CD4-positive, alpha-beta T cell treated with Interferon gamma for 1 hour (primary cell): ENCODE results near the gene ENO1.

Experiments
- DNase-seq: peaks from one replicate; pipeline ENCODE4 v3.0.0-alpha.2; 2020

ENO1 gene

DNA sequence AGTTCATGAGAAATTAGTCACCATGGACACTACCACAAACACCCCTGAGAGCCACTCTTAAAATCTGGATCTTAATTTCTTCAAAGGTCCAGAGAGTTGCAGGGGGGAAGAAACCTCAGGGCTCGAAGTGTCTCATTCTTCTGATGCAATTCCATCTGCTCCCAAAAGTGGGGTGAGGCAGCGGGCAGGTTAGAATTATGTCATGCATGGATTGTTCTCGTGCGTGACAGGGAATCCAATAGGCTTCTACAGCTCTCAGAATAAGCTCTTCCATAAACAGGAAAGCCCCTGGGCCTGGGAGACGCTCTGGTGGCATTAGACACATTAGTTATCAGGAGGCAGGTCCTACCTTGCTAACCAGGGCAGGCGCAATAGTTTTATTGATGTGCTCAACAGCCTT lies 8.4 kb downstream of the ENO1 start:
- no peak for DNase-seq

DNA sequence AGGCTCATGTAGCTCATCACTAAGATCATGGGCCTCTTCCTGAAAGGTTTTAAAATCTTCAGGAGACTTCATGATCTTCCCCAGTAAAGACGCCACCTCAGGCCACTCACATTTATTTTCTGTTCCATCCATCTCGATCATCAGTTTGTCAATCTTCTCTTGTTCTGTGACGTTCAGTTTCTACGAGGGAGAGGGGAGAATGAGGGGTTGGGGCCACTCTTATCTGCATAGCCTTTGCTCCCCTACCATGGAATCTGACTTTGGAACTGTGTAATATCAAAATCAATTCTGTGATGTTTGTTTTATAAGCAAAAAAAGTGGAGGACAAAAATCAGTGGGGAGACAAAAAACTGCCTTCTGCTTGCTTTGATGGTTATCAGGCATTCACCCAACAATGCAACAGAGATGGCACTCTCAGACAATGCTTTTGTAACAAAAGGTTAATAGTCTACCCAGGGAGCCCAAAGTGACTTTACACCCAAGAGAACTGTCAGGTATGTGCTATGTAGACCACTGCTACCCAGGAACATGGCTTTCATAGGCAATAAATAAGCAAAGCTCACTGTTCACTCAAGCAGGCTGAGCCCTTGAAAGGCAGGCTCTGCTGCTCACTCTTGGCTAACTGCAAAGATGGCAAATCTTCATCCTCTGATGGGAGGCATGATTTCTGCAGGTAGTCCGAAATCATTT lies 10.5 kb downstream of the ENO1 start:
- DNase-seq, result no peak

DNA sequence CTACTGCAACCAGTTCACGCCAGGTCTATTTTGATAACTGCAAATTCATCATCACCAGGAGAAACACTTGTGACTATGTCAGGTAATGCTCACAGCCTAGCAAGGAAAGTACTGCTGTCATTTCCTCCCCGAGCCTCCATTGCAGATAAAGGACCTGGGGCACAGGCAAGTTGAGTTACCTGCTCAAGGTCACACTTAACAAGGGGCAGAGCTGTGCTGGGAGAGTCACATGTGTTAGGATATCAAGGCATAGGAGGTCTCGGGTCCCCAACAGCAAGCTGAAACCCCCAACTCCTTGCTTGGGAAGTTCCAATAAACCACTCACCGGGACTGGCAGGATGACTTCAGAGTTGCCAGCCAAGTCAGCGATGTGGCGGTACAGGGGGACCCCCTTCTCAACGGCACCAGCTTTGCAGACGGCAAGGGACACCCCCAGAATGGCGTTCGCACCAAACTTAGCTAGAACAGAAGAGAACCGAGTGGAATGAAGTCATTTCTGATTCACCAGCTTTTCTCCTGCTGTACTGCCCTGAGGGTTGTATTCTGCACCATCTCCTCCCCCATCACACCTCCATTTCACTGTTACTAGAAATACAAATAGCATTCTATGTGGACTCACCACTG lies 11.6 kb downstream of the ENO1 start:
- no peak for DNase-seq

DNA sequence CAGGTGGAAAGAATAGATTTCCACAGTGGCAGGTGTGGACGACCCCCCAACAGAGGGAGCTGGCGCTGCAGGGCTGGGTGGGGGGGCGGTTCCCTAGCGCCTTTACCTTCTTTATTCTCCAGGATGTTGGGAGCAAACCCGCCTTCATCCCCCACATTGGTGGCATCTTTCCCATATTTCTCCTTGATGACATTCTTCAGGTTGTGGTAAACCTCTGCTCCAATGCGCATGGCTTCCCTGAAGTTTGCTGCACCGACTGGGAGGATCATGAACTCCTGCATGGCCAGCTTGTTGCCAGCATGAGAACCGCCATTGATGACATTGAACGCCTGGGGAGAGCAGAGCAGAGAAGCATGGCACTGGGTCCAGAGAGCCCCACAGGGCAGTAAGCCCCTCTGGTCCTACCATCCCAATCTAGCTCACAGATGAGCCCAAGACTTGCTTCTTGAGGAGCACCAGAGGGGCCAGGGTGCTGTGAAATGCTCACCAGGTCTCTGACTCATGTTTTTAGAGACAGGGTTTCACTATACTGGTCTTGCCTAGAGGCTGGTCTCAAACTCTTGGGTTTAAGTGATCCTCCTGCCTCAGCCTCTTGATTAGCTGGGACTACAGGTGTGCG lies 12.2 kb downstream of the ENO1 start:
- no peak for DNase-seq

DNA sequence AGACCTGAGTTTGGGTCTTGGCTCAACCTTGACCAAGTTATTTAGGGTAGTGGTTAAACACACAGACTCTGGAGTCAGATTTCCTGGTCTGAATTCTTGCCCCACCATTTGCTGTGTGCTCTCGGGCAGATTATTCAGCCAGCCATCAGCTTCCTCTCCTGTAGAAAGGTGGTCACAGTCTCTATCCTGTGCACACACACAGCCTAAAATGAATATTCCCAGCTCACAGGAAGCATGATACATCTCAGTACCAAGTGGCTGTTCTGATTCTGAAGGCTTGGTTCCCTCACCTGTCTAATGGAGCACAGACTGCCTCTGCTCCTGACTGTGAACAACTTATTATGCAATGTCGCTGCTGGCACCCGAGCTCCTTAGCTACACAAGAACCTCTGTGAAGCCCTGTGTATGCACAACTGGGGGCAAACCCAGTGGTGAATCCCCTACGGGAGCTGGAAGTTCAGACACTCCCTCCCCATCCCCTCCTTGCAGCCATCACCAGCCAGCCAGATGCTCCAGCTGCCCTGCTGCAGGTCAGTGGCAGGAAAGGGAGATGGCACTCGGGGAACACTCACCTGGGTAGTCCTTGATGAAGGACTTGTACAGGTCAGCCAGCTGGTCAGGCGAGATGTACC lies 13.7 kb downstream of the ENO1 start:
- no peak for DNase-seq

DNA sequence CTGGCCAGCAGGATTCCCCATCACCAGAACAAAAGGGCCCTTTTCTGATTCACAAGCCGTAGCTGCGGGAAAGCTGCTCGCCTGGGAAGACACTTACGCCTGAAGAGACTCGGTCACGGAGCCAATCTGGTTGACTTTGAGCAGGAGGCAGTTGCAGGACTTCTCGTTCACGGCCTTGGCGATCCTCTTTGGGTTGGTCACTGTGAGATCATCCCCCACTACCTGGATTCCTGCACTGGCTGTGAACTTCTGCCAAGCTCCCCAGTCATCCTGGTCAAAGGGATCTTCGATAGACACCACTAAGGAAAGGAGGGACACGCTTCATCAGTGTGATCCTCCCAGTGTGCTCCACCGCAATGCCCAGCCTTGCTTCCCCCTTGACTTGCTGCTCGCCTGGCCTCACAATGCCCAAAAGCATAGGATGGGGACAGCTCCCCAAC lies 14.7 kb downstream of the ENO1 start:
- DNase-seq, result no peak

DNA sequence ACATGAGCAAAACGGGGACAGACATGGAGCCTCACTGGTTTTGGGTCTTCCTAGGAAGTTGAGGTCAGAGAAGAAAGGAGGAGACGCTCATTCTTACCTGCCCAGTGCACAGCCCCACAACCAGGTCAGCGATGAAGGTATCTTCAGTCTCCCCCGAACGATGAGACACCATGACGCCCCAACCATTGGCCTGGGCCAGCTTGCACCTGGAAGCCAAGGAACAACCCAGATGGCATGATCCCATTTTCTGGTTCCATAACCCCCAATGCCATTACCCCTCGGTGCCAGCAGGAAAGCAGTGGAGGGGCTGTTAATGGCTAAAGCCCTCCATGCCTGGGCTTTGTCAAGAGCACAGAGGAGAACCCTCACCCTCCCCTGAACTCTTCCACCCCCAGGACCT lies 15.3 kb downstream of the ENO1 start:
- no peak for DNase-seq

DNA sequence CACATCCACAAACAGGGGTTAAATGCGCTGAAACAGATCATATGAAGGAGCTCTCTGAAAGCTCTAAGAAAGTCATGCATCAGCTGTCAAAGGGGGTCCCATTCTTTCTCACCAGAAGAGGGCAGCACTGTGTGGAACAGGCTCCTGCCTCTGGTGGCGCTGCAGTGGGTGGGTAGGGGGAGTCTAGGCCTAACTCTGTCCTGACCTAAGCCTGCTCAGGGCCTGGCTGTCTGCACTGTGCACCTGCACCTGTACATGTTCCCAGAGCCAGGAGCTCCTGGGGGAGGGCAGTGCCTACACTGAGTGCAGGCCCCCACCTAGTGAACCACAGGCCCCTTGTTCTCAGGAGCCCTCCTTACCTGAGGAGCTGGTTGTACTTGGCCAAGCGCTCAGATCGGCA lies 16.0 kb downstream of the ENO1 start:
- no peak for DNase-seq

DNA sequence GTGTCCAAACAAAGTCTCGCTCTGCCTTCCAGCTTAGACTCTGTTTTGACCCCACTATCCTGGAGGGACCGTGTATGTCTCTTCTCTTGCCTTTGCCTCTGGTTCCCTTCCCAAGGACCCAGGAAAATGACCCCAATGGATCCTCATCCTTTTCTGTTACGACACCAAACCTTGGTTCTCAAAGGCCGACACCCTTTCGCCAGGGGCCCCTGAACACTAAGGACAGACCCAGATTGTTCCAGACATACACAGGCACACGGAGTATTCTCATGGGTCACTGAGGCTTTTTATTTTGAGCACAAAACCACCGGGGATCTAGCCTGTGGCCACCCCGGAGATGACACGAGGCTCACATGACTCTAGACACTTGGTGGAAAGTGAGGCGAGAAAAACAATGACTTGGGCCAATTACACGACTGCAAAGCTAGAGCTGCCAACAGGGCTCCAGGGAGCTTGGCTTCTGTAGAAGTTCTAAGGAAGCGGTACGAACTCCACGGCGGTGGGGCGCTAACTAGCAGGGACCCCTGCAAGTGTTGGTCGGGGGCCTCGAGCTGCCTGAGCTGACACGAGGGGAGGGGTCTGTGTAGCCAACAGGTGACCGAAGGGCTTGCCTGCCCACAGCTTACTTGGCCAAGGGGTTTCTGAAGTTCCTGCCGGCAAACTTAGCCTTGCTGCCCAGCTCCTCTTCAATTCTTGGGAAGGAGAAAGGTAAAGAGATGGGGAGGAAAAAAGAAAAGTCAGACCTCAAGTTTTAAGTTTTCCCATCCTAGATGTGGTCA lies 17.6 kb downstream of the ENO1 start:
- no peak for DNase-seq

DNA sequence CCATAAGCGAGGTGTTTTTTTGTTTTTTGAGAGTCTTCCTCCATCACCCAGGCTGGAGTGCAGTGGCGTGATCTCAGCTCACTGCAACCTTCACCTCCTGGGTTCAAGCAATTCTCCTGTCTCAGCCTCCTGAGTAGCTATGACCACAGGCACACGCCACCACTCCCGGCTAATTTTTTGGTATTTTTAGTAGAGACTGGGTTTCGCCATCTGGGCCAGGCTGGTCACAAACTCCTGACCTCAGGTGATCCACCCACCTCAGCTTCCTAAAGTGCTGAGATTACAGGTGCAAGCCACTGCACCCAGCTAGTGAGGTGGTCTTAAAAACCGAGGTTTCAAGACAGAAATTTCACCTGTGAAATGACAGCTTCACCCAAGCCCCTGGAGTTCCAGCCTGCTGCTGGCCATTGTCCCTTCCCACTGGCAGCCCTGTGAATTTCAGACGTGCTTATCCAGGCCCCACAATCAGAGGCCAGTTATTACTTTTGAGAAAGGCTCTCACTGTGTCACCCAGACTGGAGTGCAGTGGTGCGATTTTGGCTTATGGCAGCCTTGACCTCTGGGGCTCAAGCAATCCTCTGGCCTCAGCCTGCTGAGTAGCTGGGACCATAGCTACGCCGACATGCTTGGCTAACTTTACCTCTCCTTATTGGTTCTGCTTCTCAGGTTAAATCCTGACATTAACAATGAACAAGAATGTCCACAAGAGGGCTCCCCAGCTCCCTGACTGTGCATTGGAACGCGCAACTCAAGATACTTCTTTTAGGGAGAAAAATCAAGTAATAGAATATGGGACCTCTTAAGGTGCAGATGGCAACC lies 19.4 kb downstream of the ENO1 start:
- DNase-seq, result peak; percentile 35

DNA sequence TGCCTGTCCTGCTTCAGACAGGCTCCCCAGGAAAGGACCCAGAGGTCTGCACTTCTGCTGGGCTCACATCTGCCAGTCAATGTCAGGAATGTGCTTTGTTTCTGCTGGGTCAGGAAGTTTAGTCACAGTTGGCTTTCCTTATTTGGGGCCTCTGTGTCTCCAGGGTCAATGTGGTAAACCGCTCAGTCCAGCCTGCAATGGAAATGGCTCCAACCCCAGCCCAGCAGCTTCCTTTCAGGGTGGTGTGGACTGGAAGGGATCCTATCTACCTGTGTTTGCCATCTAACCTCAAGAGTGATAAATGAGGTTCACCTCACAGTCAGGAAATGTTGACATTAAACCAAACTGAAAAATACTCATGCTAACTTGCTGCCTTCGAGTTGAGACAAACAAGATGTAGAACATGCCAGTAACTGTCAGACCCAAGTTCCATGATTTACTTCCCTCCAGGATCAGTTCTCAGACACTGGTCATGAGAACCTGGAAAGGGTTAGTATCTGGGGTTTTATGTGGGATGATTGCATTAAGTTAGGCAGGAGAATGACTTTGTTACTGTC lies 20.3 kb downstream of the ENO1 start:
- no peak for DNase-seq

DNA sequence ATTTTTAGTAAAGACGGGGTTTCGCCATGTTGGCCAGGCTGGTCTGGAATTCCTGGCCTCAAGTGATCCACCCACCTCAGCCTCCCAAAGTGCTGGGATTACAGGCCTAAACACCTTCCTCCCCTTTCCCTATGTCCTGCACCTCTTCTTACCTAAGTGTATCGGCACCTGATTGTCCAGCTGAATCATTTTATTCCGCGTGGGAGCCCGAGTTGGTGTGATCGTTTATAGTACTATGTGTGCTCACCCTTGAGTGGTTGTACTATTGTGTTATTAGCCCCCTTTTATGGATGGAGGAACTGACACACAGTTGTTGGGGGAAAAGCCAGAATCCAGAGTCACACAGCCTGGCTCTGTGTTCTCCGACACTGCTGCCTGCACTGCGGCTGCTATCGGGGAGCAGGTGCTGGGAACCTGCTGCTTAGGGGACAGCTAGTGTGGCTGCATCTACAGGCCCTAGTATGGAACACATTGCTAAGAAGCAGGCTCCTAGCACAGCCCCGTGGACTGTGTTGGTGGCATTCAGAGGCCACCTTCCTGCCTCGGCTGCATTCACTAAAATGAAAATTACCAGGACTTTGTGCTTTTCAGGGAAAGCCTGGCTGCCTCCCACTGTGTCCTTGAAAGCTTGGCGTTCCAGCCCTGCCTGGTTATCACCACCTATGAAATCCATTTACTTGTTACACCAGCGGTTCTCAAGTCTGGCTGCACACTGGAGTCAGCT lies 21.6 kb downstream of the ENO1 start:
- no peak for DNase-seq

DNA sequence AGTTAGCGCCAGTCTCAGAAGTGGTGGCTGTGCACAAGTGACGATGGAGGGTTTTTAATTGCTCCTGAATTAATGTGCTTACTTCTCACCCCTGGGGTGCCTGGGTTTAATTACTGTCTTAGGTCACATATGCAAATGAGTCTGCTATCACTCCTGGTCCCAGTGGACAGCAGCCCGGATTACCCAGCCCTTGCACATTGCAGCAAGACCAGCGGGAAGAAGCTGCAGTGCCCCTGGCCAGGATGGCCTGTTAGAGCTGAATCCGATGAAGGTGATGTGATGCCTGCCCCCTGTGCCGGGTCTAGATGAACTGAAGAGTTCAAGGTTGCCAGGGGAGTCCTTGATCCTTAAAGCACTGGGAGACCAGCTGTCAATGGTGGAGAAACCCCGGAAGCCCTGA lies 24.2 kb downstream of the ENO1 start:
- no peak for DNase-seq

DNA sequence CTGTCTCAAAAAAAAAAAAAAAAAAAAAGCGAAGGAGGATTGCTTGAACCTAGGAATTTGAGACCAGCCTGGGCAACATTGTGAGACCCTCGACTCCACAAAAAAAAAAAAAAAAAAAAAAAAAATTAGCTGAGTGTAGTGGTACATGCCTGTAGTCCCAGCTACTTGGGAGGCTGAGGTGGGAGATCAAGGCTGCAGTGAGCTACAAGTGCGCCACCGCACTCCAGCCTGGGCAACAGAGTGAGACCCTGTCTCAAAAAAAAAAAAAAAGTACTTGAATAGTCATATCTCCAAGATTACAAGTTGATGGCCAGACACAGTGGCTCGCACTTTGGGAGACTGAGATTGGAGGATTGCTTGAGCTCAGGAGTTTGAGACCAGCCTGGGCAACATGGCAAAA lies 27.4 kb downstream of the ENO1 start:
- DNase-seq, result no peak

DNA sequence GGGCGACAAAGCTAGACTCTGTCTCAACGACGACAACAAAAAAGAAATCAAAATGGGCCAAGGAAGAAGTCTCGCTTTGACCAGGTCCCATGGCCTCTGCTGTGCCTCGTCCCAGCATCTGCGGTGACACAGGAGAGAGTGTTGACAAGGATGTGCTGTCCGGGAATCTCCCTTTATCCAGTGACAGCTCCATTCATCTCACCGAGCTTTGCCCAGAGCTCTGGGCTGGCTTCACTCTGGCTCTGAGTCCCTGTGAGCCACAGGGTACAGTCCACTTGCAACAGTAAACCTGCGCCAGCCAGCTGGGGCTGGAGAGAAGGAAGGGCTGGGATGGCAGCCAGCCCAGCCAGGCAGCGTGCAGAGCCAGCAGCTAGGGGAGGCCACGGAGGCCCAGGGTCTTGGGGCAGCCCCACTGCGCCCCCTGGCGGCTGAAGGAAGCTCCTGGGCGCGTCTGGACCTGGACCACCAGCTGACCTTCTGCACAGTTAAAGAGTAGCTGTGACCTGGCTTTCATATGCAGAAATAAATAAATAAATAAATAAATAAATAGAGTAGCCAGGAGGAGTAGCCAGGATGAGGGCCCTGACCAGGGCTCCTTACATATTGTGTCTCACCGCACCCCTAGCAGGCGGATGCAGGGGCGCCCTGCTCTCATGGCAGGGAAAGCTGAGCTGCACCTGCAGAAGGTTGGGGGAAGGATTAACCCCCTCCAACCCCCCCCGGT lies 29.7 kb downstream of the ENO1 start:
- peak; percentile 67 for DNase-seq

DNA sequence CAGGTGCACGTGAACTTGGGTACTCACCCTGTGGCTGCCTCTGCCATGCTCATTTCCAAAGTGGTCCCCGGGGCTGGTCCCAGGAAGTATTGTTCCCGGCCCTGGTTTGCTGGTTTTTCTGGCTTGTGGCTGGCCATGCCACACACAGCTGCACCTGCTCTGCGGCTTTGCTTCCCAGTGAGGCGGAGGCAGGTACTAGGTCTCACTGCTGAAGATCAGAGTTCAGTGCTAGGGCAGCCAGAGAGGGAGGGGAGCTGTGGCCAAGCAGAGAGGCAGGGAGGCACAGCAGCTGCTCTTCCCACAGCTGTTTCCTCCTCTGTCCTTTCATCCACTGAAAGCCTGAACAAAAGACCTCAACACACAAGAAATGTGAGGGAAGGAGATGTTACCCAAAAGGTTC lies 30.5 kb downstream of the ENO1 start:
- DNase-seq, result no peak

DNA sequence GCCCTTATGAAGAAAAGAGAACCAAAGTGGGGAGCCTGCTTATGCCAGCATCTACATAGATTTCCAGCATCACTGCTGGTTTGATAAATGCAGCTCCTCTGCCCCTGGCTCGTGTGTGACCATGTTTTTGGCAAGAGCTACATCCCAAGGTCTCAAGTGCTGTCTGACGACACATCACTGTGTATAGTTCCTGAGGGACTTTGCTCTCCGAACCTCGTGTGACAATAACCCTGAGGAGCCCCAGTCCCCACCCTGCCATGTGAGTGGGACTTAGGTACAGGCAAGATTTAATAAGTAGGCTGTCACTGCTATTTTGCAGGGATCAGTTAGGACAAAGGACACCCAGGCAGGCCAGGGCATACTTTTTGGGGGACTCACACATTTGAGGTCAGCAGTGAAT lies 32.2 kb downstream of the ENO1 start:
- no peak for DNase-seq

DNA sequence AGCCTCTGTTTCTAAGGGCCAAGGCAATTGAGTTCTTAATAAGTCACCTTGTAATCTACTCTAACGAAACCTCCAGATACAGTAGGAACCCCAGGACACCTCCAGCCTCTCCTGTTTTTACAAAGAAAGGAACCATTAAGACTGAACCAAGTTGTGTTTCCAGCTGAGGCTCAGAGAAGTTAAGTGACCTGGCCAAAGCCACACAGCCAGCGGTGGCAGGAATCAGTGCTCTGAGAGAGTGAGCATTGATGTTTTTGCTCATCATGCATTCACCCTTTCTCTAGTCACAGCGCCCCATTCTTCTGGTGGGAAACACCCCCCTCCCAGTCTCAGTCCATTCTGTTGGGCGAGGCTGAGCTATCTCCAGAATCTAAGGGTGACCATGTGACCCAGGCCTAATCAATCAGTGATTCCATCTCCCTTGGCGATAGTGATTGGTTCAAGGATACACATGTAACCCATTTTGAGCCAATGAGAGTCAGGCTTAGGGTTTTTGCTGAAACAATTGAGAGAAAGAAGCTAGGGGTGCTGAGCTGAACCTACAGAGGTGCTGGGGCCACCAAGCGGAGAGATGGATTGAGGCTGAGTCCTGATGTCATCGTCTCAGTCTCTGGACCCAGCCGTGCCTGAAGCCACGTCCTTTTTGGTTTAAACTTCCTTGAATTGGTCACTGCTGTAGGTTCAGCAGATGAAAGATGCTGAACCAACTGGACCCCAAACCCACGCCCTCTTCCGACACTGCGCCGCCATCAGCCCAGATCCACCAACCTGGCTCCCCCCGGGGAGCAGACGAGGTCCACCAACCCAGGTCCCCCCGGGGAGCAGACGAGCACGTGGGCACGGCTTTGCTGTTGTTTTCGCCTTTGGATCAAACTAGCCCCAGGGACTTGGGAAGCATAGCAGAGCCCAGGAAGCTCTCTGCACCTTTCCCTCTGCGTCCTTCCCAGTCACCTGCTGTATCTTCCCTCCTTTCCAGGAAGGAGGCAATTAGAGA lies 33.1 kb downstream of the ENO1 start:
- DNase-seq, result no peak

DNA sequence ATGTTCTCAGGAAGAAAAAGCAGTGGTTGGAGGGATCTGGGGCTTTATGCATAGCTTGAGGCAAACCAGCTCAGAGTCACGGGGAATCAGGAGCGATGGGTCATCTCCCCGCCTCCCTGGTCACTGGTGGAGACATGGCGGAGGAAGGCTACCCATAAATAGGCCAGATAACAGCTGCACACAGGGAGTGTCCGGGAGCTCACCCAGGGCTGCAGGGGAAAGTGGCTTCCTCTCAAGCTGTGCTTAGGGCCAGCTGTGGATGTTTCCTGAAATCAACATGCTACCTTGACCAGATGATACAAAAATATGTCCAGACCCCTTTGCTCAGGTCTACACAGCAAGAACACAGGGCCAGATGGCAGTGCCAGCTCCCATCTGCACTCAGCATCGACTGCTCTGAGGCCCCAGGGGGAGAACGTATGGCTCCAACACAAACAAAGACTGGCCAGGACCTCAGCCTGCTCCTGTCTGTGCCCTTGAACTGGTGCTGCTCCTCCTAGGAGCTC lies 33.9 kb downstream of the ENO1 start:
- DNase-seq, result no peak
